Measurements from ENCODE around the gene HAVCR2. TPM values are rescaled to one million over a fixed set of nuclear protein-coding genes. Genes with fewer than 3 reads are reported as not detected.

HAVCR2 gene
- total RNA-seq, 1 experiment from 2014 or later, result 0.04 TPM

DNA sequence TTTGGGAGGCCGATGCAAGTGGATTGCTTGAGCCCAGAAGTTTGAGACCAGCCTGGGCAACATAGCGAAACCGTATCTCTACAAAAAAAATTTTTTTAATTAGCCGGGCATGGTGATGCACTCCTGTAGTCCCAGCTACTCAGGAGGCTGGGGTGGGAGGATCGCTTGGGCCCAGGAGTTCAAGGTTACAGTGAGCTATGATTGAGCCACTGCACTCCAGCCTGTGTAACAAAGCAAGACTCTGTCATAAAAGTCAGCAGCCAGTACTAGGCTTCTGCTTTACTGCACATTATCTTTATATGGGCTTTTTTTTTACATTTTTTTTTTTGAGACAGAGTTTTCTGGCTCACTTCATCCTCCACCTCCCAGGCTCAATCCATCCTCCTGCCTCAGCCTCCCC, 40.5 kb downstream of the HAVCR2 start:
- TF ChIP-seq EZH2phosphoT487 (IDR thresholded peaks at IDR 0.05; ENCODE audit: borderline replicate concordance, low read length) (no peak), EZH2 (IDR thresholded peaks at IDR 0.05; ENCODE audit: low read length, unreplicated experiment) (no peak)
- TF ChIP-seq, protein P1, sequence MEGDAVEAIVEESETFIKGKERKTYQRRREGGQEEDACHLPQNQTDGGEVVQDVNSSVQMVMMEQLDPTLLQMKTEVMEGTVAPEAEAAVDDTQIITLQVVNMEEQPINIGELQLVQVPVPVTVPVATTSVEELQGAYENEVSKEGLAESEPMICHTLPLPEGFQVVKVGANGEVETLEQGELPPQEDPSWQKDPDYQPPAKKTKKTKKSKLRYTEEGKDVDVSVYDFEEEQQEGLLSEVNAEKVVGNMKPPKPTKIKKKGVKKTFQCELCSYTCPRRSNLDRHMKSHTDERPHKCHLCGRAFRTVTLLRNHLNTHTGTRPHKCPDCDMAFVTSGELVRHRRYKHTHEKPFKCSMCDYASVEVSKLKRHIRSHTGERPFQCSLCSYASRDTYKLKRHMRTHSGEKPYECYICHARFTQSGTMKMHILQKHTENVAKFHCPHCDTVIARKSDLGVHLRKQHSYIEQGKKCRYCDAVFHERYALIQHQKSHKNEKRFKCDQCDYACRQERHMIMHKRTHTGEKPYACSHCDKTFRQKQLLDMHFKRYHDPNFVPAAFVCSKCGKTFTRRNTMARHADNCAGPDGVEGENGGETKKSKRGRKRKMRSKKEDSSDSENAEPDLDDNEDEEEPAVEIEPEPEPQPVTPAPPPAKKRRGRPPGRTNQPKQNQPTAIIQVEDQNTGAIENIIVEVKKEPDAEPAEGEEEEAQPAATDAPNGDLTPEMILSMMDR (conservative IDR thresholded peaks at IDR 0.05; ENCODE audit: low read depth, low read length), result no peak
- BruUV-seq (replicated peaks), result no TSS peak
- ATAC-seq, result no peak
- Histone ChIP-seq H3F3A (ENCODE audit: low read length, unreplicated experiment) (no peaks in the 10 kb centered on the region), H3K79me2 (ENCODE audit: low read length) (no peaks in the 10 kb centered on the region), H2AFZ (ENCODE audit: low read length) (no peak overlapping the region), H4K20me1 (ENCODE audit: low read length) (no peaks in the 10 kb centered on the region), H3K9me2 (replicated peaks; ENCODE audit: low read length) (no peaks in the 10 kb centered on the region), H3K4me1 (ENCODE audit: insufficient read depth, low read length) (peaks cover 15% of the 10 kb centered on the region), H3K9me3 (ENCODE audit: low read length) (no peaks in the 10 kb centered on the region), H3K9ac (ENCODE audit: low read length) (no peak overlapping the region), H3K27me3 (ENCODE audit: low read length) (no peaks in the 10 kb centered on the region), H3K27ac (ENCODE audit: low read length) (no peak overlapping the region), H3K36me3 (ENCODE audit: low read depth, low read length) (no peaks in the 10 kb centered on the region), H3K4me2 (ENCODE audit: low read length) (no peak overlapping the region), H3K4me3 (ENCODE audit: low read length) (no peak overlapping the region)
- intact Hi-C loops (cut with micrococcal nuclease), result no loop called here
- ChIA-PET POLR2A (ENCODE audit: unreplicated experiment) (no interaction called here), CTCF (no interaction called here)
- no peak for DNase-seq

DNA sequence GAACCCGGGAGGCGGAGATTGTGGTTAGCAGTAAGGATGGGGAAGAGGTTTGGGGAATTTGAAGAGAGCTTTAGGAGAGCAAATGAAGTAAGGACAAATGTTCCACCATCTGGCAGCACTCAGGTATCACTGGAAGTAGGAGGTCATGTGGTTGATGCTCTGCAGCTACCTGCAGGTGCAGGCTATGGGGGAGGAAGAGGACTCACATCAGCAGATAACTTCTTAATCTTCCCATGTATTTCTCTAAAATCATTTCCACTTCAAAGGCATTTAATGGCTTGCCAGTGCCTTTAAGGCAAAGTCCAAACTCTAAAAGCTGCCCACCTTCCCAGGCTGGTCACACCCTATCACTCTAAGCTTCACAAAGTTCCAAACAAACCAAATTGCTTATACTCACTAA, 41.8 kb downstream of the HAVCR2 start:
- Histone ChIP-seq H3K9ac (ENCODE audit: low read length) (no peak overlapping the region), H4K20me1 (ENCODE audit: low read length) (no peaks in the 10 kb centered on the region), H3K9me3 (ENCODE audit: low read length) (no peaks in the 10 kb centered on the region), H3K36me3 (ENCODE audit: low read depth, low read length) (no peaks in the 10 kb centered on the region), H3K27me3 (ENCODE audit: low read length) (no peaks in the 10 kb centered on the region), H3K4me3 (ENCODE audit: low read length) (no peak overlapping the region), H3K79me2 (ENCODE audit: low read length) (no peaks in the 10 kb centered on the region), H3K4me2 (ENCODE audit: low read length) (no peak overlapping the region), H3K9me2 (replicated peaks; ENCODE audit: low read length) (no peaks in the 10 kb centered on the region), H3F3A (ENCODE audit: low read length, unreplicated experiment) (no peaks in the 10 kb centered on the region), H3K27ac (ENCODE audit: low read length) (no peak overlapping the region), H3K4me1 (ENCODE audit: insufficient read depth, low read length) (peaks cover 4% of the 10 kb centered on the region), H2AFZ (ENCODE audit: low read length) (no peak overlapping the region)
- TF ChIP-seq, protein P1 (conservative IDR thresholded peaks at IDR 0.05; ENCODE audit: low read depth, low read length), result no peak
- TF ChIP-seq EZH2phosphoT487 (IDR thresholded peaks at IDR 0.05; ENCODE audit: borderline replicate concordance, low read length), result no peak
- TF ChIP-seq EZH2 (IDR thresholded peaks at IDR 0.05; ENCODE audit: low read length, unreplicated experiment), result no peak
- ChIA-PET POLR2A (ENCODE audit: unreplicated experiment) (no interaction called here), CTCF (no interaction called here)
- ATAC-seq, result no peak
- DNase-seq, result no peak
- no TSS peak for BruUV-seq (replicated peaks)
- intact Hi-C loops (cut with micrococcal nuclease), result no loop called here

DNA sequence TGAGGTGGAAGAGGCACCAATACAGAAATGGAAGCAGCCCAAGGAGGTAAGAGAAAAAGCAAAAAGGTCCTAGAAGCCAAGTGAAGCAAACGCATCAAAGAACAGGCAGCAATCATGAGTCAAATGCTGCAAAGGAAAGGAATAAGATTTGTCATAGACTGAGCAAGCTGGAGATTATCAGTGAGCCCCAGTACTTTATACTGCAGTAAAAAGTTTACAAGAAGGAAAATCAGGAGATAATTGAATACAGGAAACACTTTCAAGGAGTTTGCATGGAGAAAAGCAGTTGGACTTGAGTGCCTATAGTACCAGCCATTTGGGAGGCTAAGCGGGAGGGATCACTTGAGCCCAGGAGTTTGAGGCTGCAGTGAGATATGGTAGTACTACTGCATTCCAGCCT, 42.8 kb downstream of the HAVCR2 start:
- H3K4me1 ChIP-seq (ENCODE audit: insufficient read depth, low read length), result no peaks in the 10 kb centered on the region
- ATAC-seq (no peak), DNase-seq (no peak)
- H3K9me3 ChIP-seq (ENCODE audit: low read length), result no peaks in the 10 kb centered on the region
- H3K9ac ChIP-seq (ENCODE audit: low read length), result no peak overlapping the region
- H3K4me2 ChIP-seq (ENCODE audit: low read length), result no peak overlapping the region
- no TSS peak for BruUV-seq (replicated peaks)
- H4K20me1 ChIP-seq (ENCODE audit: low read length), result no peaks in the 10 kb centered on the region
- intact Hi-C loops (cut with micrococcal nuclease), result no loop called here
- no peaks in the 10 kb centered on the region for H3K79me2 ChIP-seq (ENCODE audit: low read length)
- H3K27ac ChIP-seq (ENCODE audit: low read length), result no peak overlapping the region
- CTCF ChIA-PET, result no interaction called here
- TF ChIP-seq, protein P1 (conservative IDR thresholded peaks at IDR 0.05; ENCODE audit: low read depth, low read length), result no peak
- TF ChIP-seq EZH2phosphoT487 (IDR thresholded peaks at IDR 0.05; ENCODE audit: borderline replicate concordance, low read length) (no peak), EZH2 (IDR thresholded peaks at IDR 0.05; ENCODE audit: low read length, unreplicated experiment) (no peak)
- no peaks in the 10 kb centered on the region for H3K27me3 ChIP-seq (ENCODE audit: low read length)
- no peak overlapping the region for H3K4me3 ChIP-seq (ENCODE audit: low read length)
- H3K36me3 ChIP-seq (ENCODE audit: low read depth, low read length), result no peaks in the 10 kb centered on the region
- no peak overlapping the region for H2AFZ ChIP-seq (ENCODE audit: low read length)
- POLR2A ChIA-PET (ENCODE audit: unreplicated experiment), result interaction anchor here (0.7 kb wide), 1 partner anchor 32 kb away, joined by 4 read pairs; no protein-coding TSS in a partner anchor
- H3F3A ChIP-seq (ENCODE audit: low read length, unreplicated experiment), result no peaks in the 10 kb centered on the region
- H3K9me2 ChIP-seq (replicated peaks; ENCODE audit: low read length), result no peaks in the 10 kb centered on the region
